Panc1 (cell line): Measurements from ENCODE around the gene NTRK2.

Source experiments
- POLR2AphosphoS5 ChIP-seq: IDR thresholded peaks from 2 replicates; pipeline ENCODE4 v1.6.1; 2012; ENCODE audit warnings: mild to moderate bottlenecking, low read depth, low read length, moderate library complexity
- REST ChIP-seq, 2 experiments: IDR thresholded peaks; 2 replicates each; pipeline ENCODE4 v1.6.1; 2011 to 2012; ENCODE audit warnings: low read depth in 2 of 2, control low read depth in 1 of 2, low read length in 1 of 2, mild to moderate bottlenecking in 1 of 2, moderate library complexity in 1 of 2; ENCODE audit not compliant: insufficient read depth in 1 of 2
- TF ChIP-seq, protein P1 (sequence below): fragments of 450-650 bp; IDR thresholded peaks from 2 replicates; pipeline ENCODE4 v1.5.1; 2017; ENCODE audit warnings: mild to moderate bottlenecking

- no peak for TF ChIP-seq REST (IDR thresholded peaks at IDR 0.05; ENCODE audit: insufficient read depth in 1 of 2, low read depth in 2 of 2, low read length in 1 of 2)
- TF ChIP-seq, protein P1, sequence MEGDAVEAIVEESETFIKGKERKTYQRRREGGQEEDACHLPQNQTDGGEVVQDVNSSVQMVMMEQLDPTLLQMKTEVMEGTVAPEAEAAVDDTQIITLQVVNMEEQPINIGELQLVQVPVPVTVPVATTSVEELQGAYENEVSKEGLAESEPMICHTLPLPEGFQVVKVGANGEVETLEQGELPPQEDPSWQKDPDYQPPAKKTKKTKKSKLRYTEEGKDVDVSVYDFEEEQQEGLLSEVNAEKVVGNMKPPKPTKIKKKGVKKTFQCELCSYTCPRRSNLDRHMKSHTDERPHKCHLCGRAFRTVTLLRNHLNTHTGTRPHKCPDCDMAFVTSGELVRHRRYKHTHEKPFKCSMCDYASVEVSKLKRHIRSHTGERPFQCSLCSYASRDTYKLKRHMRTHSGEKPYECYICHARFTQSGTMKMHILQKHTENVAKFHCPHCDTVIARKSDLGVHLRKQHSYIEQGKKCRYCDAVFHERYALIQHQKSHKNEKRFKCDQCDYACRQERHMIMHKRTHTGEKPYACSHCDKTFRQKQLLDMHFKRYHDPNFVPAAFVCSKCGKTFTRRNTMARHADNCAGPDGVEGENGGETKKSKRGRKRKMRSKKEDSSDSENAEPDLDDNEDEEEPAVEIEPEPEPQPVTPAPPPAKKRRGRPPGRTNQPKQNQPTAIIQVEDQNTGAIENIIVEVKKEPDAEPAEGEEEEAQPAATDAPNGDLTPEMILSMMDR, result no peak
- no peak for TF ChIP-seq POLR2AphosphoS5
Measured at GRCh38 chr9:84789463-84789830, 119.9 kb downstream of the NTRK2 start.
